HCT116 (cell line): ENCODE data around the gene ACTG1. TPM values are rescaled to one million over a fixed set of nuclear protein-coding genes. Genes with fewer than 3 reads are reported as not detected.
A peak's percentile ranks its signal among the peaks of the same experiment; 100 is the strongest.

Experiments used
- ATAC-seq: fragments of 200-7000 bp; cut with Tn5 transposase; 2 replicates; pipeline ENCODE4 v1.9.1; 2020; ENCODE audit warnings: mild to moderate bottlenecking, moderate library complexity
- BruUV-seq: library from RNA; stranded (reverse); fragments of 400-500 nt; replicated peaks from 2 replicates; lab custom pipeline; 2021; lab: Mats Ljungman, UMichigan
- CTCF ChIA-PET: fragments of 300-600 bp; sonication (Branson Sonifier 250); formaldehyde crosslinking; loops from one replicate; lab custom pipeline; 2021; ENCODE audit warnings: antibody characterized with exemption; lab: Charles Lee
- POLR2A ChIA-PET: fragments of 300-600, 350-600 bp; sonication (Branson Sonifier 250); formaldehyde crosslinking; loops from one replicate; lab custom pipeline; 2021; ENCODE audit warnings: antibody characterized with exemption; lab: Charles Lee
- RAD21 ChIA-PET, 2 experiments: fragments of 300-600 bp; sonication (Branson Sonifier 250); formaldehyde crosslinking; loops; one replicate each; lab custom pipeline; 2023; ENCODE audit warnings: low total read pairs in 2 of 2; ENCODE audit not compliant: uncharacterized antibody in 2 of 2, unreplicated experiment in 2 of 2, low non-redundant PET in 1 of 2; lab: Charles Lee
- DNase-seq: peaks from one replicate; pipeline ENCODE4 v3.0.0-alpha.2; 2010; ENCODE audit warnings: low read depth, low spot score
- H2AFZ ChIP-seq: fragments of 200-600 bp; shearing (Covaris generic), sonication (generic); 2 replicates; pipeline ENCODE4 v1.6.1; 2017; ENCODE audit warnings: low read depth, mixed run types, mixed read lengths, antibody characterized with exemption, low read length; ENCODE audit not compliant: poor library complexity, severe bottlenecking
- H3K27ac ChIP-seq: 2 replicates; pipeline ENCODE4 v1.5.1; 2012; ENCODE audit warnings: low read depth, low read length
- H3K27me3 ChIP-seq: fragments of 200-600 bp; sonication (generic); 2 replicates; pipeline ENCODE4 v1.6.1; 2016; ENCODE audit warnings: mixed run types, low read length, mixed read lengths; ENCODE audit not compliant: insufficient read depth
- H3K36me3 ChIP-seq, 2 experiments: fragments of 200-500 bp in 1 of 2; fragments of 200-600 bp in 1 of 2; sonication (Bioruptor generic) in 1 of 2; sonication (generic) in 1 of 2; 2 replicates each; pipeline versions ENCODE4 v1.5.1 to v1.6.1; 2014 to 2016; ENCODE audit warnings: low read length in 2 of 2, inconsistent platforms in 1 of 2, mixed read lengths in 1 of 2, mixed run types in 1 of 2; ENCODE audit not compliant: insufficient read depth in 2 of 2, control insufficient read depth in 1 of 2
- H3K4me1 ChIP-seq, 2 experiments: fragments of 200-600 bp in 1 of 2; sonication (generic) in 1 of 2; 2 replicates each; pipeline versions ENCODE4 v1.5.1 to v1.6.1; 2012 to 2017; ENCODE audit warnings: low read length in 2 of 2, inconsistent platforms in 1 of 2, mild to moderate bottlenecking in 1 of 2, mixed read lengths in 1 of 2, mixed run types in 1 of 2, moderate library complexity in 1 of 2; ENCODE audit not compliant: insufficient read depth in 2 of 2, control insufficient read depth in 1 of 2
- H3K4me2 ChIP-seq: fragments of 200-600 bp; sonication (generic); 2 replicates; pipeline ENCODE4 v1.6.1; 2017; ENCODE audit warnings: mixed run types, low read length, mixed read lengths
- H3K4me3 ChIP-seq, 2 experiments: fragments of 200-600 bp in 1 of 2; sonication (generic) in 1 of 2; replicated peaks in 1 of 2; 2 replicates each; pipeline ENCODE4 v1.5.1; 2011 to 2016; ENCODE audit warnings: low read length in 2 of 2, control low read depth in 1 of 2, low read depth in 1 of 2, mild to moderate bottlenecking in 1 of 2, mixed read lengths in 1 of 2, mixed run types in 1 of 2
- H3K79me2 ChIP-seq: fragments of 200-600 bp; sonication (generic); 2 replicates; pipeline ENCODE4 v1.6.1; 2017; ENCODE audit warnings: mild to moderate bottlenecking, mixed run types, low read length, moderate library complexity, mixed read lengths; ENCODE audit not compliant: insufficient read depth
- H3K9ac ChIP-seq: fragments of 200-600 bp; sonication (generic); 2 replicates; pipeline ENCODE4 v1.6.1; 2016; ENCODE audit warnings: low read length, mixed read lengths
- H3K9me2 ChIP-seq: fragments of 200-600 bp; sonication (generic), shearing (Covaris generic); 2 replicates; pipeline ENCODE4 v1.6.1; 2017; ENCODE audit warnings: mixed run types, mild to moderate bottlenecking, moderate library complexity; ENCODE audit not compliant: insufficient read depth
- H3K9me3 ChIP-seq, 2 experiments: fragments of 200-500 bp in 1 of 2; fragments of 200-600 bp in 1 of 2; sonication (Bioruptor generic) in 1 of 2; sonication (generic) in 1 of 2; 2 replicates each; pipeline ENCODE4 v1.6.1; 2014 to 2017; ENCODE audit warnings: low read length in 2 of 2, mixed read lengths in 2 of 2, inconsistent platforms in 1 of 2, low read depth in 1 of 2, mild to moderate bottlenecking in 1 of 2, mixed run types in 1 of 2, moderate library complexity in 1 of 2; ENCODE audit not compliant: control insufficient read depth in 1 of 2, insufficient read depth in 1 of 2
- H4K20me1 ChIP-seq: fragments of 200-600 bp; sonication (generic), shearing (Covaris generic); 2 replicates; pipeline ENCODE4 v1.6.1; 2017; ENCODE audit warnings: mixed run types, mild to moderate bottlenecking, moderate library complexity; ENCODE audit not compliant: insufficient read depth
- ATF3 ChIP-seq: IDR thresholded peaks from 2 replicates; pipeline ENCODE4 v1.6.1; 2012
- CBX3 ChIP-seq: IDR thresholded peaks from 2 replicates; pipeline ENCODE4 v1.6.1; 2012; ENCODE audit warnings: low read depth
- CEBPB ChIP-seq: IDR thresholded peaks from 2 replicates; pipeline ENCODE4 v1.6.1; 2012; ENCODE audit warnings: low read depth
- CTCF ChIP-seq, 3 experiments: fragments of 200-600 bp in 1 of 3; sonication (generic) in 1 of 3; IDR thresholded peaks in 2 of 3; conservative IDR thresholded peaks in 1 of 3; 2 replicates each; pipeline ENCODE4 v1.5.1; 2012 to 2017; ENCODE audit warnings: low read depth in 2 of 3, low read length in 2 of 3, antibody characterized with exemption in 1 of 3, borderline replicate concordance in 1 of 3, control low read depth in 1 of 3, mild to moderate bottlenecking in 1 of 3, mixed read lengths in 1 of 3, mixed run types in 1 of 3, moderate library complexity in 1 of 3; ENCODE audit not compliant: insufficient read depth in 1 of 3
- EGR1 ChIP-seq: IDR thresholded peaks from 2 replicates; pipeline ENCODE4 v1.6.1; 2012; ENCODE audit warnings: low read depth
- ELF1 ChIP-seq: IDR thresholded peaks from 2 replicates; pipeline ENCODE4 v1.6.1; 2012; ENCODE audit warnings: low read depth, borderline replicate concordance
- EZH2 ChIP-seq: fragments of 200-600 bp; sonication (generic); IDR thresholded peaks from 2 replicates; pipeline ENCODE4 v1.6.1; 2017; ENCODE audit warnings: antibody characterized with exemption, mixed run types
- EZH2phosphoT487 ChIP-seq: fragments of 200-600 bp; IDR thresholded peaks from 2 replicates; pipeline ENCODE4 v1.6.1; 2018; ENCODE audit warnings: antibody characterized with exemption, borderline replicate concordance
- FOSL1 ChIP-seq: IDR thresholded peaks from 2 replicates; pipeline ENCODE4 v1.6.1; 2012; ENCODE audit warnings: low read depth
- JUND ChIP-seq: IDR thresholded peaks from 2 replicates; pipeline ENCODE4 v1.6.1; 2012
- POLR2A ChIP-seq: IDR thresholded peaks from 2 replicates; pipeline ENCODE4 v1.7.0; 2011; ENCODE audit warnings: borderline replicate concordance; ENCODE audit not compliant: insufficient read depth, insufficient read length; ENCODE audit errors: extremely low read depth
- POLR2AphosphoS5 ChIP-seq: IDR thresholded peaks from 2 replicates; pipeline ENCODE4 v1.6.1; 2011; ENCODE audit warnings: mild to moderate bottlenecking, low read depth, low read length, moderate library complexity
- RAD21 ChIP-seq: IDR thresholded peaks from 2 replicates; pipeline ENCODE4 v1.6.1; 2012; ENCODE audit warnings: low read depth, mild to moderate bottlenecking
- SIN3A ChIP-seq: IDR thresholded peaks from 2 replicates; pipeline ENCODE4 v1.6.1; 2012; ENCODE audit warnings: low read depth
- SP1 ChIP-seq: IDR thresholded peaks from 2 replicates; pipeline ENCODE4 v1.6.1; 2012; ENCODE audit warnings: low read depth
- YY1 ChIP-seq: IDR thresholded peaks from 2 replicates; pipeline ENCODE4 v1.6.1; 2011; ENCODE audit warnings: low read length, low read depth, moderate library complexity, mild to moderate bottlenecking; ENCODE audit not compliant: insufficient replicate concordance; ENCODE audit errors: extremely low read depth
- ZFX ChIP-seq: fragments of 450-650 bp; IDR thresholded peaks from 2 replicates; pipeline ENCODE4 v1.6.1; 2017
- ZNF274 ChIP-seq: fragments of 200-500 bp; sonication (Bioruptor generic); IDR thresholded peaks from 2 replicates; pipeline ENCODE4 v1.6.1; 2014; ENCODE audit warnings: mild to moderate bottlenecking, low read depth, low read length, inconsistent platforms
- intact Hi-C: fragments of 100-400 bp; cut with micrococcal nuclease; formaldehyde crosslinking; loops from 2 replicates; pipeline ENCODE4 v1.10.0; 2022
- total RNA-seq: library from RNA; stranded (reverse); gene quantifications from one replicate; pipeline ENCODE4 v1.2.1, GENCODE V29; 2021; ENCODE audit not compliant: unreplicated experiment
- TF ChIP-seq, protein P1 (sequence below): IDR thresholded peaks from 2 replicates; pipeline ENCODE4 v1.6.1; 2011; ENCODE audit warnings: mild to moderate bottlenecking, low read length, moderate library complexity; ENCODE audit not compliant: insufficient replicate concordance; ENCODE audit errors: extremely low read depth
- TF ChIP-seq, protein P2 (sequence below): IDR thresholded peaks from 2 replicates; pipeline ENCODE4 v1.6.1; 2012

The ACTG1 gene
- total RNA-seq, 1 experiment from 2014 or later, result 6,223 TPM

GRCh38 chr17:81518113-81518784 lies 5.7 kb upstream of the ACTG1 start:
- Histone ChIP-seq H4K20me1 (no peaks in the 10 kb centered on the region), H3K4me3 (peak overlapping the region; percentile 56 to 77), H3K9me2 (no peaks in the 10 kb centered on the region), H3K27ac (peak overlapping the region; percentile 98), H3K9ac (peak overlapping the region; percentile 94), H3K36me3 (no peaks in the 10 kb centered on the region), H3K9me3 (no peaks in the 10 kb centered on the region), H3K4me1 (peaks cover 34 to 71% of the 10 kb centered on the region in 2 experiments), H3K4me2 (peak overlapping the region; percentile 100), H3K27me3 (no peaks in the 10 kb centered on the region)
- intact Hi-C loops, result no loop called here
- no peak for DNase-seq
- peak; percentile 2 for ATAC-seq
- ChIA-PET POLR2A (interaction anchor here (0.9 to 3.1 kb wide), 12 partner anchors 7 to 279 kb away, joined by 3 to 42 read pairs (median 4); partner anchors contain the start of genes ARL16, BAHCC1, FAAP100 and HGS), RAD21 (interaction anchor here in 1 of 2 experiments (1.0 kb wide), 2 partner anchors 10 to 20 kb away, joined by 3 to 4 read pairs; partner anchors contain the start of gene FSCN2), CTCF (interaction anchor here (1.1 to 1.5 kb wide), 4 partner anchors 9 to 83 kb away, joined by 3 to 8 read pairs (median 4); no protein-coding TSS in a partner anchor)
- TF ChIP-seq POLR2A (no peak), POLR2AphosphoS5 (no peak), ELF1 (no peak), ATF3 (no peak), EGR1 (no peak), EZH2phosphoT487 (no peak), CTCF (IDR thresholded peaks at IDR 0.05 in 2 of 3, conservative IDR thresholded peaks at IDR 0.05 in 1 of 3; ENCODE audit: borderline replicate concordance in 1 of 3, insufficient read depth in 1 of 3, low read depth in 2 of 3, low read length in 2 of 3) (no peak), ZNF274 (no peak), RAD21 (no peak), YY1 (no peak), JUND (no peak), EZH2 (no peak), FOSL1 (no peak), SP1 (no peak), CEBPB (no peak), ZFX (no peak), SIN3A (no peak), CBX3 (no peak)
- TF ChIP-seq, protein P1, sequence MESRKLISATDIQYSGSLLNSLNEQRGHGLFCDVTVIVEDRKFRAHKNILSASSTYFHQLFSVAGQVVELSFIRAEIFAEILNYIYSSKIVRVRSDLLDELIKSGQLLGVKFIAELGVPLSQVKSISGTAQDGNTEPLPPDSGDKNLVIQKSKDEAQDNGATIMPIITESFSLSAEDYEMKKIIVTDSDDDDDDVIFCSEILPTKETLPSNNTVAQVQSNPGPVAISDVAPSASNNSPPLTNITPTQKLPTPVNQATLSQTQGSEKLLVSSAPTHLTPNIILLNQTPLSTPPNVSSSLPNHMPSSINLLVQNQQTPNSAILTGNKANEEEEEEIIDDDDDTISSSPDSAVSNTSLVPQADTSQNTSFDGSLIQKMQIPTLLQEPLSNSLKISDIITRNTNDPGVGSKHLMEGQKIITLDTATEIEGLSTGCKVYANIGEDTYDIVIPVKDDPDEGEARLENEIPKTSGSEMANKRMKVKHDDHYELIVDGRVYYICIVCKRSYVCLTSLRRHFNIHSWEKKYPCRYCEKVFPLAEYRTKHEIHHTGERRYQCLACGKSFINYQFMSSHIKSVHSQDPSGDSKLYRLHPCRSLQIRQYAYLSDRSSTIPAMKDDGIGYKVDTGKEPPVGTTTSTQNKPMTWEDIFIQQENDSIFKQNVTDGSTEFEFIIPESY, result no peak
- TF ChIP-seq, protein P2, sequence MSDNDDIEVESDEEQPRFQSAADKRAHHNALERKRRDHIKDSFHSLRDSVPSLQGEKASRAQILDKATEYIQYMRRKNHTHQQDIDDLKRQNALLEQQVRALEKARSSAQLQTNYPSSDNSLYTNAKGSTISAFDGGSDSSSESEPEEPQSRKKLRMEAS, result no peak
- TF ChIP-seq, all 23 proteins: peak for 0
- peaks cover 36% of the 10 kb centered on the region for H3K79me2 ChIP-seq
- TSS peak; percentile 28 for BruUV-seq
- no peak overlapping the region for H2AFZ ChIP-seq
